Activated CD8-positive, alpha-beta memory T cell treated with anti-CD3 and anti-CD28 coated beads, Interleukin-2, amount 10 ng/mL, durations not matched to agents 7 days and 5 days (primary cell): Measurements from ENCODE around the gene TNFAIP2. TPM values are rescaled to one million over a fixed set of nuclear protein-coding genes. Genes with fewer than 3 reads are reported as not detected.
"Not testable (repeated sequence)": the region's sequence is repeated elsewhere in the genome, so short reads cannot be mapped to it uniquely, and the experiment has no call there.

ENCODE experiments used
- ATAC-seq: fragments of 150-1000 bp; cut with Tn5 transposase; one replicate; pipeline ENCODE4 v1.10.0; 2021; ENCODE audit warnings: moderate library complexity
- CTCF ChIA-PET: fragments of 350-600 bp; sonication (Branson Sonifier 250); formaldehyde crosslinking; loops from one replicate; lab custom pipeline; 2021; ENCODE audit warnings: antibody characterized with exemption; lab: Charles Lee
- DNase-seq: peaks from one replicate; pipeline ENCODE4 v3.0.0-alpha.2; 2020
- H3K27ac Mint-ChIP-seq: one replicate; pipeline ENCODE4 v1.8.0; 2021; ENCODE audit warnings: mild to moderate bottlenecking, mixed read lengths
- H3K27me3 Mint-ChIP-seq: one replicate; pipeline ENCODE4 v1.8.0; 2021; ENCODE audit warnings: mixed read lengths
- H3K36me3 Mint-ChIP-seq: one replicate; pipeline ENCODE4 v1.8.0; 2021; ENCODE audit warnings: mild to moderate bottlenecking, mixed read lengths
- H3K4me1 Mint-ChIP-seq: one replicate; pipeline ENCODE4 v1.8.0; 2021; ENCODE audit warnings: mixed read lengths
- H3K4me3 Mint-ChIP-seq: one replicate; pipeline ENCODE4 v1.8.0; 2021; ENCODE audit warnings: mild to moderate bottlenecking, moderate library complexity, mixed read lengths
- H3K9me3 Mint-ChIP-seq: one replicate; pipeline ENCODE4 v1.8.0; 2022; ENCODE audit warnings: low read depth, mixed read lengths
- total RNA-seq, 2 experiments: library from RNA; stranded (reverse); gene quantifications; one replicate each; pipeline ENCODE4 v1.2.3, GENCODE V29; 2021

Gene TNFAIP2
- total RNA-seq, 2 experiments from 2014 or later: 2.1 TPM; not detected in 1

DNA sequence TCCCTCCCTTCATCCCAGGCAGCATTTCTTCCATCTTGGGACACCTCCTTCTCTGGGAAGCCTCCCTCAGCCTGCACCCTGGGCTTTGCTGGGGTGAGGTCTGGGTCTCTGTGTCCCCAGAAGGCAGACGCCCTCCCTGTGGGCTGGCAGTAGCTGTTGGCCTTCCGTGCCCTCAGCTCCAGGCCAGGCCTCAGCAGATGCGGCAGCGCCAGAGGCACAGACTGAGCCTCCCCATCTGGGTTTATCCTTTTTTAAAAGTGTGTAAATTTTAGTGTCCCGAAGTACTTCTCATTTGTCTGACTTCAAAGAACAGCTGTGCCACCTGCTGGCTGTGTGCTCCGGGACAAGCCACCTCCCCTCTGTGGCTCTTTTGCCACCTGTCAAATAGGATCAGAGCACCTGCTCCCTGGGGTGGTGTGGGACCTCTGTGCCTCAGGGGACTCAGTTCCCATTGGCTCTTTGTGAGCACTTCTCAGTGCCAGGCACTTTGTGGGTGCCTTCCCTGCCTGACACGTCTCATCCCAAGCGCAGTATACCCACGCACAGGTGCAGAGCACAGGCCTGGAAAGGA is 17.6 kb upstream of the TNFAIP2 start:
- Mint-ChIP-seq H3K4me1 (peaks cover 7% of the 10 kb centered on the region), H3K27ac (no peak overlapping the region), H3K4me3 (no peak overlapping the region), H3K27me3 (peaks cover 37% of the 10 kb centered on the region), H3K36me3 (no peaks in the 10 kb centered on the region), H3K9me3 (no peaks in the 10 kb centered on the region)
- ATAC-seq (no peak), DNase-seq (no peak)
- CTCF ChIA-PET: interaction anchor here (0.7 to 4.6 kb wide), 23 partner anchors 10 to 411 kb away, joined by 3 to 63 read pairs (median 5); partner anchors contain the start of gene EXOC3L4

DNA sequence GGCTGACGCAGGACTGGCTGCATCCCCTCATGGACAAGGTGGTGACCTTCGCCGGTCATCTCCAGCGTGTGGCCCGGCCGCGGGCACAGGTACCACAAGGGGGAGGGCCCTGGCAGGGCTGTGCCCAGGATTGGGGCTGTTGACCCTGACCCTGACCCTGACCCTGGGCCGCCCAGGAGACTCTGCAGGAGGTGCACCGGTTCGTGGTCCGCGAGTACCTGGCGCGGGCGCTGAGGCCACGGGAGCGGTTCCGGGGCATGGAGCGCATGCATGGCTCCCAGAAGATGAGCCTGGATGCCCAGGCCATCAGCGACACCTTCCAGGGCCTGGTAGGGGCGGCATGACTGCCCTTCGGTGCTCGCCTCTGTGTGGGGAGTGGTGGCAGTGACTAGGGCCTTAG is 15.8 kb upstream of the TNFAIP2 start:
- no peak for DNase-seq
- H3K4me3 Mint-ChIP-seq: no peak overlapping the region
- ATAC-seq: no peak
- peaks cover 25% of the 10 kb centered on the region for H3K27me3 Mint-ChIP-seq
- no peak overlapping the region for H3K27ac Mint-ChIP-seq
- CTCF ChIA-PET: interaction anchor here (3.5 to 4.6 kb wide), 2 partner anchors 33 to 186 kb away, joined by 23 to 63 read pairs; no protein-coding TSS in a partner anchor
- no peaks in the 10 kb centered on the region for H3K9me3 Mint-ChIP-seq
- peaks cover 7% of the 10 kb centered on the region for H3K4me1 Mint-ChIP-seq
- H3K36me3 Mint-ChIP-seq: no peaks in the 10 kb centered on the region

DNA sequence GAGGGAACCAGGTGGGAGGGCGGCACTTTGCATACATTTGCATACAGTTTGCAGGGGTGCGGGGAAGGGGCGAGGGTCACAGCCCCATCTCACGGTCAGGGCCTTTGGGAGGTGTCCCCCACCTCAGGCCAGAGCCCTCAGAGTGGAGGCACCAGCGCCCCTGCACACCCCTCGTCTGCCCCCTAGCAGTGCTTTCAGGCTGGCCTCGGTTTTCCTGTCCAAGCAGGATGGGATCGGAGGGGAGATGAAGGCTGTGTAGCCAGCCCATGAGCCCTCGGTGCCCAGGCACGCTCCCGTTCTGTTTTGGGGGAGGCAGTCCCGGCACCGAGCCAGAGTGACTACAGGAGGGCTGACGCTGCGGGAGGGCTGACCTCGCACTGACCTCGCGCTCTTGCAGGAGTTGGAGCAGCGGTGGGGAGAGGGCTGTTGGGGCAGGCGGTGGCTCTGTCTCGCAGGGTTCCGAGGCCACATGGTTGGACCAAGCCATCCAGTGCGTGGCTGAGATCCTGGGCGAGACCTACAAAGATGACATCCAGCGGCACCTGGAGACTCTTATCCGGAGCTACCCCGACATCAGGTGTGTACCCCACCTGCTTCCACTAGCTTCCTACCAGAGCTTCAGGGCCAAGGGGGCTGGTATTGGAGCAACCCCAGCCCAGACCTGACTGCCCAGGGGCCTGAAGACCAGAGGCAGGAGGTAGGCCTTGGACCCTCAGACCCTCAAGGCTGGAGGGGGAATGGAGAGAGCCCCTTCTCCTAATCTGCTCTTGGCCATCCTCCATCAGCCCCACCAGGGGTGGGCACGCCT is 15.1 kb upstream of the TNFAIP2 start:
- Mint-ChIP-seq H3K4me3 (no peak overlapping the region), H3K27me3 (peaks cover 18% of the 10 kb centered on the region), H3K4me1 (peaks cover 7% of the 10 kb centered on the region), H3K36me3 (no peaks in the 10 kb centered on the region), H3K9me3 (no peaks in the 10 kb centered on the region), H3K27ac (no peak overlapping the region)
- CTCF ChIA-PET: no interaction called here
- ATAC-seq (no peak), DNase-seq (no peak)

DNA sequence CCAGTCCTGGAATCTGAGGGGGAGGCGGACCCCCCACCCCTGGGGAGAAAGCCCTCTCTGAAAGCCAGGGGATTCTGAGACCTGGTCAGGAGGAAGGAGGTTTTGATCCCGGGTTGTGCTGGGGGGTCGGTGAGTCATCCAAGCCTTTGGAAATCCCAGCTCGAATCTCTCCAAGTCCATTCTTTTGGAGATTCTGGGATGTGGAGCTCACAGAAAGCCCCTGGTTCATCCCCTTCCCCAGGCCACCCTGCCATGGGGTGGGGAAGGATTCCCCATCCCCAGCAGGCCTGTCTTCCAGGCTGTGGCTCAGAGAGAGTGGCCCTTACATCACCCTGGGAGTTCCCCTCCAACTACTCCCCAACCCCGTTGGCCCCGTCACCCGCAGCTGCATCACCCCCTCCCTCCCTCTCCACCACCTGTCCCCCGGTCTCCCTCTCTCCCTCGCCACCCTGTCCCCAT is 14.5 kb upstream of the TNFAIP2 start:
- DNase-seq: no peak
- Mint-ChIP-seq H3K9me3 (no peaks in the 10 kb centered on the region), H3K27ac (no peak overlapping the region), H3K4me1 (peaks cover 5% of the 10 kb centered on the region), H3K27me3 (peaks cover 12% of the 10 kb centered on the region), H3K36me3 (no peaks in the 10 kb centered on the region), H3K4me3 (no peak overlapping the region)
- CTCF ChIA-PET: no interaction called here
- no peak for ATAC-seq

DNA sequence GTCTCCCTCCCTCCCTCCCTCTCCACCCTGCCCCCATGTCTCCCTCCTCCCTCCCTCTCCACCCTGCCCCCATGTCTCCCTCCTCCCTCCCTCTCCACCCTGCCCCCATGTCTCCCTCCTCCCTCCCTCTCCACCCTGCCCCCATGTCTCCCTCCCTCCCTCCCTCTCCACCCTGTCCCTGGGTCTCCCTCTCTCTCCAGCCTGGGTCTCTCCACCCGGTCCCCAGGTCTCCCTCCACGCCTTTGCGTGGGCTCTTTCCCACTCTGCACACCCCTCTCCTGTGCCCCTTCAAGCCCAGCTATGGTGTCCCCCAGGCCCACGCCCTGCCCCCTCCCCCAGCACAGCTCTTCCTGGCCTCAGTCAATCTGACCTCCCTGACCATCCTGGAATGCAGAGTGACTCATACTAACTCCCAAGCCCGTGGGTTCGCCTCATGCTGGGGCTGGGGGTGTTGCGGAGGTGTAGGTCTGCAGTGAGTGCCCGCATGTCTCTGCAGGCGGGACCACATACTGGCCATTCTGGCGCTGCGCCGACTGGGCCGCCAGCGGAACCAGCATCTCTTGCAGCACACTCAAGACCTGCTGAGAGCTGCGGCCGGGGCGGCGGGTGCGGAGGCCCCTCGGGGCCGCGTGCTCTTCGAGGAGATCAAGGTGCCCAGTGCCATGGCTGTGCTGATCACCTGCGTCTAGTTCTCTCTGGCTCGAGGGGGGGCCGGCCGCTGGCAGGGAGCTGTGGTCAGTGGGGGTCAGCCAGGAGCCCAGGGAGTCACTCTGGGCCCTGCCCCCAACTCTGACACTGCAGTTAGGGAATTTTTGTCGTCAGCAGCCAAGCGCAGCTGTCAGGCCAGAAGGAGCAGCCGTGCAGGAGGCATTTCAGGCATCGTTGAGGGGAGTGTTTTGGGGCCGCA is 13.5 kb upstream of the TNFAIP2 start:
- H3K27me3 Mint-ChIP-seq: peaks cover 9% of the 10 kb centered on the region
- no peak overlapping the region for H3K27ac Mint-ChIP-seq
- DNase-seq: no peak
- peaks cover 6% of the 10 kb centered on the region for H3K4me1 Mint-ChIP-seq
- no peak for ATAC-seq
- H3K9me3 Mint-ChIP-seq: no peaks in the 10 kb centered on the region
- no peaks in the 10 kb centered on the region for H3K36me3 Mint-ChIP-seq
- no peak overlapping the region for H3K4me3 Mint-ChIP-seq
- CTCF ChIA-PET: interaction anchor here (0.5 to 1.0 kb wide), 2 partner anchors 183 to 1759 kb away, joined by 3 read pairs; no protein-coding TSS in a partner anchor

DNA sequence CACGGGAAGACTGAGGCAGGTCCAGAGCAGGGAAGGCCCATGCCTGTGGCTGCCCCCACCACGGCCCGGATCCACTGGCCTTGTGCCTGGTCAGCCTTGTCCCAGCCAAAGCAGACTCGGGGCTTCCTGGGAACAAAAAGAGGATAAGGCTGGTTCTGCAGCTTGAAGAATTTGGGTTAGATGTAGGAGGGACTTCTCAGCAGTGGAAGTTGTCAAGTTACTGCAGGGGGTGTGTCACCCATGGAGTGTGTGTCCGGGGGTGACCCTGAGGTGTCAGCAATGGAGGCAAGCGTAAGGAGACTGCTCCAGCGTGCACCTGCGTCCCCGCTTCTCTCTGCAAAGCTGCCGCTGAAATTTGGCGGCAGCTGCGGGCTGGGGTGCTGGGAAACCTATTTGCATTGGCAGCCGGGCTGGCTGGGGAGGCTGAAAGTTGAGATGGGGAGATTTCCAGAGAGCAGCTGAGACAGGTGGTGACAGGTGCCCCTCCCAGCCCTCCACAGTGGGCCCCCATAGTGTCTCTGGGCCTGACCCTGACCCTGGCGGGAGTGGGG is 12.5 kb upstream of the TNFAIP2 start:
- H3K36me3 Mint-ChIP-seq: no peaks in the 10 kb centered on the region
- no peaks in the 10 kb centered on the region for H3K27me3 Mint-ChIP-seq
- no peak for ATAC-seq
- DNase-seq: no peak
- CTCF ChIA-PET: no interaction called here
- no peak overlapping the region for H3K4me3 Mint-ChIP-seq
- no peak overlapping the region for H3K27ac Mint-ChIP-seq
- no peaks in the 10 kb centered on the region for H3K9me3 Mint-ChIP-seq
- H3K4me1 Mint-ChIP-seq: peaks cover 8% of the 10 kb centered on the region

DNA sequence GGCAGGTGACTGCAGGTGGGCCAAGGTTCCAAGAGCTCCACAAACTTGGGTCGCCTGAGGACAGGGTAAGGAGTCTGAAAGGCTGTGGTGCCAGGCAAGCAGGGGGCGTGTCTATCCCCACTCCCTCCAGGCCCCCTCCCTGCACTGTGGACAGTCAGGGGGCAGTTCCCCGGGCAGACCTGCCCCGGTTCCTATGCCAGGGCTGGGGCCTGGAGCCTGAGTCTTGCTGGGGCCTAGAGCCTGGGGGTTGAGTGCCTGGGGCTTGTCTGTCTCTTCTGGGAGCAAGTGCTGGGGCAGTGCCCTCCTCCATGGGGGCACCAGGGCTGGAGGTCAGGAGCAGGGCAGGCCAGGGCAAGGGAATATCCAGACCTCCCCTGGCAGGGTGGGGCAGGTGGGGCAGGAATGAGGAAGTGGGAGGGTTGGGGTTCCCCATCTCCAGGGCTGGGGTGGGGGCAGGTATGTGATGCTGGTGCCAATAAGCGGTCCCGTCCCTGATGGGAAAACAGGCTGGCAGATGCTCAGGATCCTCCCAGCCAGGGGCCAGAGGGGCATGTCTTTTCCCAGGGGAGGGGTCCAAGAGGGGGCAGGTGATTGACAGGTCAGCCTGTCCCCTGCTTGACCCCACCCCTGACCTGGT is 11.9 kb upstream of the TNFAIP2 start:
- CTCF ChIA-PET: no interaction called here
- Mint-ChIP-seq H3K9me3 (no peaks in the 10 kb centered on the region), H3K36me3 (no peaks in the 10 kb centered on the region), H3K4me3 (no peak overlapping the region), H3K4me1 (peaks cover 10% of the 10 kb centered on the region), H3K27me3 (no peaks in the 10 kb centered on the region), H3K27ac (no peak overlapping the region)
- DNase-seq (no peak), ATAC-seq (no peak)

DNA sequence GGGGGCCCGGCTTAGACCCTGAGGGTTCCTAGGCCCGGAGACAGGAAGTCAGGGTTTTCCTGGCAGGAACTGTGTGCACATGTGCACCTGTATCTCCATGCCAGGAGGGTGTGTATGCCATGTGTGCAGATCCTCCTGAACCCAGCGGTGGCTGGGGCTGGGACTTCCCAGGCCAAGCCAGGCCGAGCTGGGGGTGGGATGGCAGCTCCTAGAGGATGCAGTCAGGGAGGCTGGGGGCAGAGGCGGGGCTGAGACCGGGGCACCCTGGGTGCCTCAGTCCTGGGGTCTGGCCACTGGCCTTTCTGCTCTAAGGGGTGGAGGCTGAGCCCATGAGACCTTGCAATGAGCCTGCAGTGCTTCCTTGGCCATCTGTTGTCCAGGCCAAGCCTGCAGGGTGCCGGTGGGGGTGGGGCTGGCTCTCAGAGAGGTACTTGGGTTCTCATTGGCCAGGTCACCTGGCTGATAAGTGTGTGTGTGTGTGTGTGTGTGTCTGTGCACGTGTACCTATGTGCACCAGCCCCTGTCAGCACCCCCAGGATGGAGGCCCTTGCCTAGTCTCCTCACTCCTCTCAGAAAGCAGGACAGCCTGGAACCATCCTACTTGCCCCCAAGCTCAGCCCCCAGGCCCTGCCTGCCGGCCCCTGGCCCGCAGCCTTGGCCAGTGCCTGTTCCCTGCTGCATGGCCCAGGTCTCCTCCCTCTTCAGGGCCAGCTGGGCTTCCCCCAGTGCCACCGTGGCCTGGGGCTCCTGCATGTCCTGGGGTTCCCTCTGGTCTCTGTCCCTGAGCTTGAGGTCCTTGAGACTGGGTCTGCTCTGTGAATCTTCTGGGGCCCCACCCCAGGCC is 10.6 kb upstream of the TNFAIP2 start:
- CTCF ChIA-PET: no interaction called here
- DNase-seq: no peak
- ATAC-seq: no peak
- Mint-ChIP-seq H3K4me1 (peaks cover 10% of the 10 kb centered on the region), H3K27ac (no peak overlapping the region), H3K36me3 (no peaks in the 10 kb centered on the region), H3K4me3 (no peak overlapping the region), H3K27me3 (no peaks in the 10 kb centered on the region), H3K9me3 (no peaks in the 10 kb centered on the region)

DNA sequence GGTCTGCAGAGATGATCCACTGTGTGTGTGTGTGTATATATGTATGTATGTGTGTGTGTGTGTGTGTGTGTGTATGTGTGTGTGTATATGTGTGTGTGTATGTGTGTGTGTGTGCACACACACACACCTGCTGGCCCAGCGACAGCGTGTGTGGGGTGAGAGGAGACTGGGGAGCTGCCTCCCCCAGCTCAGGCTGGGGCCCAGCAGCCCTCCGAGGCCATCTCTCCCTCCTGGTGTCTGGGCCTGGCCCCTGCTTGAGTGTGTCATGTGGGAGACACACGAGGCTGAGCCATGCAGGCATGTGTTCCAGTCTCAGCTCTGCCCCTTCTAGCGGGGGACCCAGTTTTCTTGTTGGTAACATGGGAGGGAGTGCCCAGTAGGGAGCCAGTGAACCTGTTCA is 10.0 kb upstream of the TNFAIP2 start:
- Mint-ChIP-seq H3K27me3 (no peaks in the 10 kb centered on the region), H3K9me3 (no peaks in the 10 kb centered on the region), H3K4me1 (peaks cover 10% of the 10 kb centered on the region), H3K36me3 (no peaks in the 10 kb centered on the region), H3K27ac (no peak overlapping the region), H3K4me3 (no peak overlapping the region)
- ATAC-seq: no peak
- CTCF ChIA-PET: no interaction called here
- DNase-seq: no peak

DNA sequence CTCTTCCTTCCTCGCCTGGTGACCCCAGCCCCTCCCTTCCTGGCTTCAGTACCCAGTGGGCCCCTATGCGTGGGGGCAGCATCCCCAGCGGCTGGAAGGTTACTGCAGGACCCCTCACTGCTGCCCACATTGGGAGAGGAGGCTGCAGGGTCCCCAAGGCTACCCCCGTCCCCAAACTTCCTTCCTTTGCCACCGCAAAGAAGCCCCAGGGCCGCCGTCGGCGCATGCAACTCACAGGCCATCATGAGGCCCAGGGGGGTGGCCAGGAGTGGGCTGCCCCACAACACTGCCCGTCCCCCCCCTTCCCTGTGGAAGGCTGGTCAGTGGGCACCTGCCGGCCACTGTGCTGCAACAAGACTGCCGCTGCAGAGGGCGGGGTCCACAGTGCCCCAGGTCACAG is 9.5 kb upstream of the TNFAIP2 start:
- no peak overlapping the region for H3K4me3 Mint-ChIP-seq
- ATAC-seq: no peak
- H3K4me1 Mint-ChIP-seq: peaks cover 10% of the 10 kb centered on the region
- H3K27me3 Mint-ChIP-seq: no peaks in the 10 kb centered on the region
- H3K36me3 Mint-ChIP-seq: no peaks in the 10 kb centered on the region
- no peak overlapping the region for H3K27ac Mint-ChIP-seq
- CTCF ChIA-PET: no interaction called here
- DNase-seq: no peak
- no peaks in the 10 kb centered on the region for H3K9me3 Mint-ChIP-seq

DNA sequence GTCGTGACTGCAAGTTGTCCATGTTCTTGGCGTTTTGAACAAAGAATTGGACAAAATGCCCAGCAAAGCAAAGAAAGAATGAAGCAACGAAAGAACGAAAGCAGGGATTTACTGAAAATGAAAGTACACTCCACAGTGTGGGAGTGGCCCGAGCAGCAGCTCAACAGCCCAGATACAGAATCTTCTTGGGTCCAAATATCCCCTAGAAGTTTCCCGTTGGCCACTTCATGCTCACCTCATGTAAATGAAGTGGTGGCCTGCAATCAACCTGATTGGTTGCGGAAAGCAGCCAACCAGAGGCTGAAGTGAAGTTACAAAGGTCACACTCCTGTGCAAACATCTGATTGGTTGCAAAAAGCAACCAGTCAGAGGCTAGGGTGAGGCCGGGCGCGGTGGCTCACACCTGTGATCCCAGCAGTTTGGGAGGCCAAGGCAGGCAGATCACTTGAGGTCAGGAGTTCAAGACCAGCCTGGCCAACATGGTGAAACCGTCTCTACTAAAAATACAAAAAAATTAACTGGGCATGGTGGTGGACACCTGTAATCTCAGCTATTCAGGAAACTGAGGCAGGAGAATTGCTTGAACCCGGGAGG is 8.1 kb upstream of the TNFAIP2 start:
- not testable (repeated sequence) for H3K27ac Mint-ChIP-seq, ATAC-seq, H3K27me3 Mint-ChIP-seq

More for the DNA sequence above, 8.1 kb upstream of the TNFAIP2 start:
- peak; percentile 44 for DNase-seq
- not testable (repeated sequence) for H3K36me3 Mint-ChIP-seq, H3K4me1 Mint-ChIP-seq, H3K9me3 Mint-ChIP-seq
- CTCF ChIA-PET: interaction anchor here (6.2 kb wide), 1 partner anchor 10 kb away, joined by 36 read pairs; no protein-coding TSS in a partner anchor
- peak overlapping the region; percentile 48 for H3K4me3 Mint-ChIP-seq
